Mucosa of rectum (tissue), 2 donors: ENCODE results near the gene WASF3.

Experiments used
- H3K27ac ChIP-seq, 2 donors: one replicate each; pipeline ENCODE4 v1.7.0; 2013; ENCODE audit warnings: inconsistent platforms in 2 of 2, low read depth in 2 of 2, low read length in 2 of 2
- H3K27me3 ChIP-seq, 2 donors: one replicate each; pipeline ENCODE4 v1.7.0; 2013; ENCODE audit warnings: low read length in 2 of 2; ENCODE audit not compliant: control insufficient read depth in 2 of 2, insufficient read depth in 2 of 2
- H3K36me3 ChIP-seq, 2 donors: one replicate each; pipeline ENCODE4 v1.7.0; 2013; ENCODE audit warnings: low read length in 2 of 2; ENCODE audit not compliant: control insufficient read depth in 2 of 2, insufficient read depth in 2 of 2
- H3K4me1 ChIP-seq, 2 donors: one replicate each; pipeline ENCODE4 v1.7.0; 2013; ENCODE audit warnings: low read length in 2 of 2, mild to moderate bottlenecking in 1 of 2; ENCODE audit not compliant: control insufficient read depth in 2 of 2, insufficient read depth in 2 of 2
- H3K4me3 ChIP-seq, 2 donors: one replicate each; pipeline ENCODE4 v1.7.0; 2013; ENCODE audit warnings: low read length in 2 of 2
- H3K9ac ChIP-seq, 2 donors: one replicate each; pipeline ENCODE4 v1.7.0; 2013; ENCODE audit warnings: low read length in 2 of 2, low read depth in 1 of 2, mild to moderate bottlenecking in 1 of 2
- H3K9me3 ChIP-seq, 2 donors: one replicate each; pipeline ENCODE4 v1.7.0; 2013; ENCODE audit warnings: low read length in 2 of 2; ENCODE audit not compliant: control insufficient read depth in 2 of 2
- donor health status: healthy.
- donor health status: Normal muscosa, but diverticular disease.

The WASF3 gene

DNA sequence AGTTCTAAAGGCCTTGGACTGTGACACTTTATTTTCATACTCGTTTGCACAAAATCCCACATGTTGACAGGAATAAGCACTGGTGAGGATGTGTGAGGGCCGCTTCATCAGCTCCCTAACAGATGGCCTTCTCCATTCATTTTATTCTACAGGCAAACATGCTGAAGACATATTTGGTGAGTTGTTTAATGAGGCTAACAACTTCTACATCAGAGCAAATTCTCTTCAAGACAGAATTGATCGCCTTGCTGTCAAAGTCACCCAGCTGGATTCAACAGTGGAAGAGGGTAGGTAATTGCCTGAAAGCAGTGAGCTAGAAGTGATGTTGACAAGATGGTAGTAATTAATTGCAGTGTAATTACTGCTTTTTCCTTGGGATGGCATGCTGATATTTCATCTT lies 107.4 kb downstream of the WASF3 start:
- H3K9me3 ChIP-seq: no peaks in the 10 kb centered on the region
- no peak overlapping the region for H3K4me3 ChIP-seq
- H3K36me3 ChIP-seq: no peaks in the 10 kb centered on the region
- no peaks in the 10 kb centered on the region for H3K4me1 ChIP-seq
- H3K9ac ChIP-seq: no peak overlapping the region
- no peak overlapping the region for H3K27ac ChIP-seq
- H3K27me3 ChIP-seq: no peaks in the 10 kb centered on the region

DNA sequence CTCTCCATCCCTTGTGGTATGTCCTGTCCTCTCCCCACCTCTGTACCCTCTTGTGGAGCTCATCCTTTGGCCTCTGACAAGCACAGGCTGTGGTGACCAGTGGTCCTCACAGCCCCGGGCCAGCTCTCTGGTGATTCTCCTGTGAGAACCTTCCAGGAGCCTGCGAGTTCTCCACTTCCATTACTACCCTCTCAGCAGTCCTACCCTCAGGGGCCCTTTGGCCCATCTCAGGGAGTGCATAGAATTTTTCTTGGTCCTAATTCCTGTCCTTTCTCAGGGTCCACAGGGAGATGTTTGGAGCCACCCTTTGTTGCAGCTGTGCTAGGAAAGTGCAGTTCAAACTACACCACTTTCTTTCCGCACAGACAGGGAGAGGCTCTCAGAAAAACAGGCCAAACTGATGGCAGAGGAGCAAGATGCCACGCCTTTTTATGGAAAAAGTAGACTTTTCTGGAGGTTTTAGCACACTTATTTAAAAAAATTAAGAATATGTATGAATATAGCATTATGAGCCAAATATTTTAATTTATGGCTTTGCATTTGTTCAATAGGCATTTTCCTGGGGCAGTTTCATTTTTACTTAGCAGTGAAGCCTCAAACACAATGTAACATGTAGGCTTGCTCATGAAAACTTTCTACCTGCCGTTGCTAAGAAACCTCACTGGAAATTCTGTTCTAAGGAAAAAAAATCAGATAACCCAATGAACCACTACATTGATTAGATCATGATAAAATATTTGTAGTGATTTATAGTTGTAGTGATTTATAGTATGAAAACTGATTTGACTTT lies 111.1 kb downstream of the WASF3 start:
- H3K27ac ChIP-seq: no peak overlapping the region
- H3K4me1 ChIP-seq: no peaks in the 10 kb centered on the region
- no peaks in the 10 kb centered on the region for H3K36me3 ChIP-seq
- no peaks in the 10 kb centered on the region for H3K9me3 ChIP-seq
- no peaks in the 10 kb centered on the region for H3K27me3 ChIP-seq
- H3K4me3 ChIP-seq: no peak overlapping the region
- H3K9ac ChIP-seq: no peak overlapping the region

DNA sequence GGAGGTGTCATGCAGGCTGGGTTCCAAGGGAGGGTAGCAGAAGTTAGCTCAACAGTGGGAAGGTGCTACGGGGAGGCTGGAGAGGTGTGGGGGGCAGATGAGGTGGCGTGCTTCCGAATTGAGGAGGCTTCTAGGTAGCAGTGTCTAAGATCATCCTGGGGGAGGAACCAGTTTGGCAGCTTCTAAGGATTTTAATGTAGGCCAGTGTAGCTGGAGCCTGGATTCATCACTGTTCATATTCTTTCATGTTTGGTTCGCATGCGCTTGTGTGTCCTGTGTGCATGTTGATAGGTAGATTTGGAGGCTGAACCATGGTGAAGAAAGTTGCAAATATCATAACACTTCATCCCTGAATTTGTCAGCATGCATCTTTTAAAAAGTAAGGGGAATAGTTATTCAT lies 116.4 kb downstream of the WASF3 start:
- no peaks in the 10 kb centered on the region for H3K9me3 ChIP-seq
- no peaks in the 10 kb centered on the region for H3K27me3 ChIP-seq
- H3K36me3 ChIP-seq: no peaks in the 10 kb centered on the region
- H3K4me1 ChIP-seq: no peaks in the 10 kb centered on the region
- H3K27ac ChIP-seq: no peak overlapping the region
- no peak overlapping the region for H3K4me3 ChIP-seq
- H3K9ac ChIP-seq: no peak overlapping the region

DNA sequence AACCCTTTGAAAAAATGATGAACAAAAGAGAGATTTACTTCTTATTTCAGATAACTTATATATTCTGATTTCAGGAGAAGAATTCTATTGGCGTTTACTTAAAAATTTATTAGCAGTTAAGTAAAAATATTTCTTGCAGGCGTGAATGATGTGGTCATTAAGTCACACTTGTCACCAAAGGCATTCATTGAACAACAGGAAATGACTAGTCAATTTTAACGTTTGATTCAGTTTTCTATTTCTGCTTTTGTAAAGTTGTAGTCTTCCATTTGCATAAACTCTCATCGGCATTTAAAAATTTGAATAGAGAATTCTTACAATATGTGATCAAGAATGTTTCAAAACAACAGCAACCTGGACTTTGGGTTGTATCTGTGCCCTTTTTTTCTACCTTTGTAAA lies 119.7 kb downstream of the WASF3 start:
- H3K36me3 ChIP-seq: no peaks in the 10 kb centered on the region
- H3K9me3 ChIP-seq: no peaks in the 10 kb centered on the region
- H3K9ac ChIP-seq: no peak overlapping the region
- no peak overlapping the region for H3K27ac ChIP-seq
- no peak overlapping the region for H3K4me3 ChIP-seq
- H3K27me3 ChIP-seq: no peaks in the 10 kb centered on the region
- H3K4me1 ChIP-seq: no peaks in the 10 kb centered on the region

DNA sequence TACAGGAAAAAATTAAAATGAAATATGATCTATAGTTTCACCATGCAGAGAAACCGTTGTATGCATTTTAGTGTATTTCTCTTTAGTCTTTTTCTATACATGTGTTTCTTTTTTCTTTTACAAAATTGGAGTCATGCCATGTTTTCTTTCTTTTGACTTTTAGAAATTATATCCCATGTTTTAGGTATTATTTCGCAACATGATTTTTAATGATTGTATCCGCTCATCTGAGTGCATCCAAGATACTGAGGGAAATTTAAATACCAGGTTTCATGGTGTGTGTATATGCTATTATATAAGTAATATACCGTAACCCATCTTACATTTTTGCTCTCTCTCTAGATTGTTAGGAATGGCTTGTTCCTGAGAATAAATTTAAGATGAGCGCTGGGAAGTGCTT lies 120.8 kb downstream of the WASF3 start:
- no peak overlapping the region for H3K4me3 ChIP-seq
- H3K9ac ChIP-seq: no peak overlapping the region
- H3K27ac ChIP-seq: no peak overlapping the region
- no peaks in the 10 kb centered on the region for H3K27me3 ChIP-seq
- no peaks in the 10 kb centered on the region for H3K9me3 ChIP-seq
- no peaks in the 10 kb centered on the region for H3K4me1 ChIP-seq
- H3K36me3 ChIP-seq: no peaks in the 10 kb centered on the region

DNA sequence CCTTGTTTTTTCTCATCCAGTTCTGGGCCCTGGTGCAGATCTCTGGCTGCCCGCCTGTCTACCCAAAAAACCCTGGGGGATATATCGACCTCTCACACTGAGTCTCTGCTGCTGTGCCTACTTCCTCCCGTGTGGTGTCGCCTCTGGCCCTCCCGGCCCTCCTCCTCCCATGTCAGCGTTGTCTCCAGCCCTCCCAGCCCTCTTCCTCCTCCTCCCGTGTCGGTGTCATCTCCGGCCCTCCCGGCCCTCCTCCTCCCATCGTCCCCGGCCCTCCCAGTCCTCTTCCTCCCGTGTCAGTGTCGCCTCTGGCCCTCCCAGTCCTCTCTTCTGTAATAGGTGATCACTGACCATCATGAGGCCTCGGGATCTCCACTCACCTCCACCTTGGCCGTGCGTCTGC lies 121.3 kb downstream of the WASF3 start:
- no peak overlapping the region for H3K9ac ChIP-seq
- H3K9me3 ChIP-seq: no peaks in the 10 kb centered on the region
- no peaks in the 10 kb centered on the region for H3K27me3 ChIP-seq
- no peaks in the 10 kb centered on the region for H3K4me1 ChIP-seq
- H3K36me3 ChIP-seq: no peaks in the 10 kb centered on the region
- no peak overlapping the region for H3K4me3 ChIP-seq
- H3K27ac ChIP-seq: no peak overlapping the region

DNA sequence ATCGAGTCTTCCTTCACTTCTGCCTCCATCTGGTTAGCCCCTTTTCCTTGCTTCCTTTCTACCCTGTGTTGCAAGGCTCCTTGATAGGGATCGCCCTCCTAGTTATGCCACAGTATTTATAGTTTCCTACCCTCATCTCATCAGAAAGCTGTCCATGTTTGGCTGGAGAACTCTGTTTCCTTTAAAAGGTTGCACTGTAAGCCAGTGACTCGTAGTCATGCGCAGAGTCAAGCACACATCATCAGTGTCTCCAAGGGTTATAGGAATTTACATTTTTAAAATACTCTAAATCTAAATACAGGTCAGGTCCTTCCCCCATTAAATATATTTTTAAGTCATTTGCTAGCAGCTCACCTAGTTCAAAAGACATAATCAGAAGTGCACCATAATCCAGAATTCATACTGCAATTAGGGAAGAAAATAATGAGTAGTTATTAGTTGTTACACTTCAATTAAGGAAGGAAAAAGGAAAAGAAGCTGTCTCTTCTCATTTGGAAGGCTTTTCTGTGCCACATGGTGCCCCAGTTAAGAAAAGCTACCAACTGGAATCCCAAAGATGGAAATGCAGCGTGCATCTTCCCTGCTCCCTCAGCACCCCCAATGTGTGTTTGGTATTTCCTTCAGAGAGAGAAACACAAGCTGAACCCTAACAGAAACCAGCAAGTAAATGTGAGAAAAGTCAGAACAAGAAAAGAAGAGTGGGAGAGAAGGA lies 122.1 kb downstream of the WASF3 start:
- Histone ChIP-seq H3K27me3 (no peaks in the 10 kb centered on the region), H3K27ac (no peak overlapping the region), H3K36me3 (no peaks in the 10 kb centered on the region)

DNA sequence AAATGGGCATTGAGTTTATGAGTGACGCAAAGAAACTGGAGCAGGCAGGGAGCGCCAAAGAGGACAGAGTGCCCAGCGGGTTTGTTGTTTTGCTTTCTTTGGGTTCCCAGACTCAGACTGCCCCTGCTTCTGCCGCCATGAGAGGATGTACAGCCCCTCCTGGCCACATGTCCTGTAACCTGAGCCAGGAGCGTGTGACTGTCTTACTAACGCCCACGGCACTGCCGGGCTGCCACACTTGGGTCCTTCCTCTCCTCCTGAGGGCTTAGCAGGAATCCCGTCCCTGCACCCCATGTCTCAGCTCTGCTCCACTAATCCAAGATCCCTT lies 122.6 kb downstream of the WASF3 start:
- no peaks in the 10 kb centered on the region for H3K36me3 ChIP-seq
- no peak overlapping the region for H3K27ac ChIP-seq
- H3K9me3 ChIP-seq: no peaks in the 10 kb centered on the region
- no peaks in the 10 kb centered on the region for H3K27me3 ChIP-seq
- H3K4me1 ChIP-seq: no peaks in the 10 kb centered on the region
- H3K4me3 ChIP-seq: no peak overlapping the region
- no peak overlapping the region for H3K9ac ChIP-seq

More for the DNA sequence above, 122.1 kb downstream of the WASF3 start:
- H3K4me1 ChIP-seq: no peaks in the 10 kb centered on the region
- no peak overlapping the region for H3K9ac ChIP-seq
- H3K4me3 ChIP-seq: no peak overlapping the region
- no peaks in the 10 kb centered on the region for H3K9me3 ChIP-seq

DNA sequence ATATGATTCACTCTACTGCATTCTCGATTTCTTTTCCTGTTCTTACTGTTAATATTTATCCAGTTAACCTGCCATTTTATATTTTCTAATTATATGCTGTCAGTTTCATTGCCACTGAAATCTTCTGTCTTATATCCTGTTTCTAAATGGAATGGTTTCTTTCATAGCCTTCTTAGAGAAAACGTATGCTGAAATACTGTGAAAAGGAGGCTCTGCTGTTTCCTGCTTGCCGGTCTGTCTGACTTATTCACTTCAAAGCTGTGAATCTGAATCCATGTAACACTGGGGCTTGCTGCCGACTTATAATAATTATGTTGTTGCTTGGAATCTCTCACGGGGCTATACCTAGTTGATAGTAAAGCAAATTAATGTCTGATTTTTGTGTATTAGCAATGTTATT lies 123.1 kb downstream of the WASF3 start:
- H3K27me3 ChIP-seq: no peaks in the 10 kb centered on the region
- H3K36me3 ChIP-seq: no peaks in the 10 kb centered on the region
- H3K9me3 ChIP-seq: no peaks in the 10 kb centered on the region
- H3K27ac ChIP-seq: no peak overlapping the region
- no peak overlapping the region for H3K4me3 ChIP-seq
- no peaks in the 10 kb centered on the region for H3K4me1 ChIP-seq
- H3K9ac ChIP-seq: no peak overlapping the region

DNA sequence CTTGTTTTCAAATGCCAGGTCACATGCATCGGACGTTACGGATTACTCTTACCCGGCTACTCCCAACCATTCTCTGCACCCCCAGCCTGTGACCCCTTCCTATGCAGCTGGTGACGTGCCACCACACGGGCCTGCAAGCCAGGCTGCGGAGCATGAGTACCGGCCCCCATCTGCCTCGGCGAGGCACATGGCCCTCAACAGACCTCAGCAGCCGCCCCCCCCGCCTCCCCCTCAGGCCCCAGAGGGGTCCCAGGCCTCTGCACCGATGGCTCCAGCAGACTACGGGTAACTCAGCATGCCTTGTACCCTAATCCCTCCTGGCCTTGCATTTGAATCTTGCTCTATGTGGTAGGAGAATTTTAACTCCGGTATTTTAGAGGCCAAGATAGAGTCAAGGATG lies 123.6 kb downstream of the WASF3 start:
- H3K9me3 ChIP-seq: no peaks in the 10 kb centered on the region
- H3K27me3 ChIP-seq: no peaks in the 10 kb centered on the region
- H3K36me3 ChIP-seq: no peaks in the 10 kb centered on the region

More for the DNA sequence above, 123.6 kb downstream of the WASF3 start:
- Histone ChIP-seq H3K4me1 (no peaks in the 10 kb centered on the region), H3K9ac (no peak overlapping the region), H3K27ac (no peak overlapping the region), H3K4me3 (no peak overlapping the region)
